Skeletal muscle tissue (tissue), 4 donors: Measurements from ENCODE around the gene SGMS2. TPM values are rescaled to one million over a fixed set of nuclear protein-coding genes. Genes with fewer than 3 reads are reported as not detected.
A peak's percentile ranks its signal among the peaks of the same experiment; 100 is the strongest.

Source experiments
- H3K27ac ChIP-seq: one replicate; pipeline ENCODE4 v1.7.0; 2013; ENCODE audit warnings: mild to moderate bottlenecking, low read depth, low read length, inconsistent platforms
- H3K27me3 ChIP-seq, 3 donors: one replicate each; pipeline ENCODE4 v1.7.0; 2013; ENCODE audit warnings: low read length in 3 of 3; ENCODE audit not compliant: control insufficient read depth in 3 of 3, insufficient read depth in 3 of 3
- H3K36me3 ChIP-seq, 3 donors: one replicate each; pipeline ENCODE4 v1.7.0; 2013; ENCODE audit warnings: low read length in 3 of 3; ENCODE audit not compliant: control insufficient read depth in 3 of 3, insufficient read depth in 3 of 3
- H3K4me1 ChIP-seq, 3 donors: one replicate each; pipeline ENCODE4 v1.7.0; 2013; ENCODE audit warnings: low read length in 3 of 3, mild to moderate bottlenecking in 3 of 3; ENCODE audit not compliant: control insufficient read depth in 3 of 3, insufficient read depth in 3 of 3
- H3K4me3 ChIP-seq, 3 donors: one replicate each; pipeline ENCODE4 v1.7.0; 2013; ENCODE audit warnings: low read length in 3 of 3
- H3K9ac ChIP-seq, 3 donors: one replicate each; pipeline ENCODE4 v1.7.0; 2013; ENCODE audit warnings: low read length in 3 of 3, mild to moderate bottlenecking in 3 of 3, moderate library complexity in 2 of 3, low read depth in 1 of 3
- H3K9me3 ChIP-seq, 3 donors: one replicate each; pipeline ENCODE4 v1.7.0; 2013; ENCODE audit warnings: low read length in 3 of 3; ENCODE audit not compliant: control insufficient read depth in 3 of 3
- total RNA-seq: library from RNA; depleted of rRNA; stranded (reverse); fragments of >200 nt; gene quantifications from one replicate; pipeline ENCODE4 v1.2.3, GENCODE V29; 2014
- donor health status: Osteomylitis.

The SGMS2 gene
- total RNA-seq, result 13.0 TPM

DNA sequence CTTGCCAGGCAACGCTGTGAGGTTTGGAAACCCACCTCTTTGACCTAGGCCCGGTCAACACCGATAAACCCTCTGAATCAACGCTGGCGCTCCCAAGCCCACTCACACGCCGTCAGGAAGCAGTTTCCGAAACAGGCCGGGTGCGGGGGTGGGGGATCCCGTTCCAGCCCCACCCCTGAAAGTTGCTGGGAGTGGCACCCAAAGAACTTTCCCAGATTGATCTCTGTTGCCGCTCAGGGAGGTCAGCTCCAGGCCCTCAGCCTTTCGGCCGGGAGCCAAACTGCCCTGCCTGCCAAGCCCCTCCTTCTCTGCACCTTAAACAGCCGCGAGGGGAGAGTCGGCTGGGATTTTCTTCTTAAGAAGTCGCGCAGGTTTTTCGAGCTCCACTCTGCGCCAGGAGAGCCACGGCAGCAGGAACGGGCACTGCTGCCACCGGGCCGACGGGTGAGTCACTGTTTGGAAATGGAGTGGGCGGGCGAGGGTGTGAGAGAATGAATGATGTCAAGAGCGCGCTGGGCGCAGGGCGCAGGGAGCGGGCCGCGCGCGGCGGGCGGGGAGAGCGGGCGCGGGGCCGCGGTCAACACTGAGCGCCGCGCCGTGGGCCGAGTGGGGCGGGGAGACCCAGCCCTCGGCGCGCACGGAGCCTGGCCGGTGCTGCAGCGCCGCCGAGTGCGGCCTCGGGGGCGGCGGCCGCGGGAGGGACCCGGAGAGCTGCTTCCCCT lies at the start of gene SGMS2:
TSS of gene SGMS2 (plus strand) at position 583 of the 722 bp plus-strand sequence. CDS start 70,622 bp downstream, outside the sequence.
- H3K27me3 ChIP-seq, result no peaks in the 10 kb centered on the region
- peak within 1 kb of the TSS; percentile 91 for H3K27ac ChIP-seq
- H3K4me3 ChIP-seq, result peak within 1 kb of the TSS; percentile 71 to 83 (median 82)
- peaks cover 9 to 14% (median 12%) of the 10 kb centered on the region in 3 donors for H3K4me1 ChIP-seq
- H3K36me3 ChIP-seq, result no peaks in the 10 kb centered on the region
- H3K9ac ChIP-seq, result peak within 1 kb of the TSS; percentile 89 to 92 (median 92)
- no peaks in the 10 kb centered on the region for H3K9me3 ChIP-seq

DNA sequence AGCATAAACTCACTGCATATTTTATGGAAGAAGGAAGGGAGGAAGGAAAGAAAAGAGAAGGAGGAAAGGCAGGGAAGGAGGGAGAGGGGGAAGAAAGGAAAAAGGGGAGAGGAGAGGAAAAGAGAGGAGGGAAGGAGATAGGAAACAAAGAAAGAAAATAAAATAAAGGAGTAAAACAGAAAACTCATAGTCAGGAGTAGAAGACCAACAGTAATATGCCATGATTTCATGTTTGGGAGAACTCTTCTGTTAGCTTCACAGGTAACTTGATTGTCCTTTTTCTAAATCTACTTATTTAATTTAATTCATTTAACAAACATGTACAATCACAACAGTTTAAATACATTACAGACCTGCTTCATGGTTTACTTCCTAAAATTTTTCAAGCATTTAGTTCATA lies 46.8 kb upstream of the SGMS2 start:
- no peaks in the 10 kb centered on the region for H3K4me1 ChIP-seq
- no peak overlapping the region for H3K27ac ChIP-seq
- H3K36me3 ChIP-seq, result no peaks in the 10 kb centered on the region
- H3K9ac ChIP-seq, result no peak overlapping the region
- no peaks in the 10 kb centered on the region for H3K9me3 ChIP-seq
- no peak overlapping the region for H3K4me3 ChIP-seq
- H3K27me3 ChIP-seq, result no peaks in the 10 kb centered on the region

DNA sequence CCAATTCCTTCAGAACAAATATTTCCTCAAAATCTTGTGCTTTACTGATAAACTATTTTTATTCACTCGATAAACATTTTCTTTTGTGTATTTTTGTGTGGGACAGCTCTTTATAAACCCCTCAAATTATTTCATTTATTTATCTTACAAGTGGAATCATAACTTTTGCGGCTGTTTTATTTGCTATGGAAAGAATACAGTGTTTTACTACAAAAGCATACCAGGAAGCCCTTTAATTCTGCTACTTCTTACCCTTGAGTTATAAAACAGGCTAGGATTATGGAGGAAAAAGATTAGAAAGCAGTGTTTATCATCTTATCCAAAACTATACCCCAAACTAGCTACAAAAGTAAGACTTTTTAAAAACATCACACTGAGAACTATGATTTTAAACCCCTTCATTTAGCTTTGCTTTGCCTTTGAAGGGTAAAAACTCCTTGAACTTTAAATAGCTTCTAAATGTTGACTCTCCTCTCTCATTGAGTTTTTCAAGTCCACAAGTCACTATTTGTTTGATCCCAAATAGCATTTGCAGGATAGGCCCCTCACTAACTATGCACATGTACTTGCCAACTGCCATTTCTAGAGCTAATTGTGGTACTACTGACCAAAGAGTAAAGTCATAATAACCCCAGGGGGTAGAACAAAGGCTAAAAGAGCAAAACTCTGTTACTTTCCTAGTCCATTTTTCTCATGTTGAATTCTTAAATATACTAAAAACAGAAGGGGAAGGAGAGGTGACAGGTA lies 45.8 kb upstream of the SGMS2 start:
- H3K27me3 ChIP-seq, result no peaks in the 10 kb centered on the region

DNA sequence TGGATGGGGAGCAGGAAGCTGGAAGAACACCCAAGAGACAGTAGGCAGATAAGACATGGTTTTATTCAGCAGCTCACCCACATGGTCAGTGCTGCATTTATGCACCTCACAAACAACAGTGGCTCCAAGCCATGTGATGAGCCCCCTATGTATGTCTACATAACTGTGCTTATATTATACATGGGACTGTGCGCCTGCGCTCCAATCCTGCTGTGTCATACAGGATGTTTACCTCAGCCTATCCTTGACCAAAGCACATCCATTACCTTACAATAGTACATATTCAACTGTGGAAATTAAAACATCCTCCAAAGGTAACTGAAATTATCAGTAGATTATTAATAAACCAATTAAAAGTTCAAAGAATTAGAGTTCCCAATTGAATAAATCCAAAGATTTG lies 44.1 kb upstream of the SGMS2 start:
- no peak overlapping the region for H3K27ac ChIP-seq
- H3K27me3 ChIP-seq, result no peaks in the 10 kb centered on the region
- no peaks in the 10 kb centered on the region for H3K36me3 ChIP-seq
- H3K9ac ChIP-seq, result no peak overlapping the region
- no peak overlapping the region for H3K4me3 ChIP-seq
- no peaks in the 10 kb centered on the region for H3K4me1 ChIP-seq
- H3K9me3 ChIP-seq, result no peaks in the 10 kb centered on the region

More for the DNA sequence above, 45.8 kb upstream of the SGMS2 start:
- Histone ChIP-seq H3K4me1 (no peaks in the 10 kb centered on the region), H3K9me3 (no peaks in the 10 kb centered on the region), H3K36me3 (no peaks in the 10 kb centered on the region), H3K27ac (no peak overlapping the region), H3K9ac (no peak overlapping the region), H3K4me3 (no peak overlapping the region)

DNA sequence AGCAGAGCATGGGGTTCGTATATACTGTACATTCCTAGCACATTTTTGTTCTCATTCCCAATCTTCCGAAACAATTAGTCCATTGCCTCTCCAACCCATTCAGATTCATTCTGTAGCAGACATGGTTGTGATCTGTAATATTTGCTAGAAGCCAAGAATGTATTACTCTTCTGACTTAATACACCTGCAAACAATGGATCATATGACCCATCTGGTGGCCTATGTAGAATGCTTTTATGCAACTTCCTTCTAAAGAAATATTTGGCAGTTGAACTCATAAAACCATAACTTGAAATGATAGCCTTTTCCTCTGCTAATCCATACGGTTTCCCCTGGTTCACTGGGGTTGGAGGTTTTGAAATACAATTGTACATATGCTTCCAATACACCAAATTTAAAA lies 32.8 kb upstream of the SGMS2 start:
- no peaks in the 10 kb centered on the region for H3K36me3 ChIP-seq
- H3K9ac ChIP-seq, result no peak overlapping the region
- no peak overlapping the region for H3K27ac ChIP-seq
- H3K27me3 ChIP-seq, result no peaks in the 10 kb centered on the region
- no peak overlapping the region for H3K4me3 ChIP-seq
- no peaks in the 10 kb centered on the region for H3K4me1 ChIP-seq
- peaks cover 3 to 4% (median 4%) of the 10 kb centered on the region in 3 donors for H3K9me3 ChIP-seq

DNA sequence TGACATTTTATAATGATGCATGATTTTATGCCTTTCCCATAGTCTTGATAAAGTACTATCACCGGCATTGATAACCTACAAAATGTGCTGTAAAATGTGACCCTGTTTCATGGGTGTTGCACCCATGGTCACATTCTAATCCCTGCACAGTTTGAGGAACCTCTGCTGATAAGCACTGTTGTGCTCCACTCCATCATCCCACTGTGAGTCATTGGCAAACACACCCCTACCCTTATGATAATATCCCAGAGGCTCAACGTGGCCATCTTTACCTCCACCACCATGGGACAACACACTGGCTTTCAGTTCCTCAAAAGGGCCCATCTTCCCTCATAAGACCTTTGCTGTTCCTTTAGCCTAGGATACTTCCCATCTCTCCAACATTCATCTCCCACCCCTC lies 32.0 kb upstream of the SGMS2 start:
- no peak overlapping the region for H3K27ac ChIP-seq
- no peaks in the 10 kb centered on the region for H3K27me3 ChIP-seq
- H3K4me1 ChIP-seq, result no peaks in the 10 kb centered on the region
- no peak overlapping the region for H3K4me3 ChIP-seq
- peaks cover 2 to 4% (median 3%) of the 10 kb centered on the region in 3 donors for H3K9me3 ChIP-seq
- H3K36me3 ChIP-seq, result no peaks in the 10 kb centered on the region
- no peak overlapping the region for H3K9ac ChIP-seq

DNA sequence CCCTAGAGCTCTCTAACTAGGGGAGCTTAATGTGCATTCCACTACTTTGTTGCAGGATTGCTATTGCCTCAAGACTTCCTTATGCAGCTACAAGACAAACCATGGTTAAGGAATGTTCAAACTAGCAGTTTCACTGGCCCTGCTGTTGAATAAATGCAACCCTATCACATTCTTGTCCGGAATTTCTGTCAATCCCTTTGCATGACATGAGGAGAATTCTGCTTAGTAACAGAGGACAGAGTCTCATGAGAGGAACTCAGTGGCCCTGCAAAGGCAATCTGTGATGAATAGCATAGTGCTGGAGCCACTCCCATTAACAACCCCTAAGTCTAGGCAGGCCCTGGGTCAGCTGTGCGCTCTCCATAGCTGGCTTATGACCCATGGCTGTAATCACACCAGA lies 30.7 kb upstream of the SGMS2 start:
- Histone ChIP-seq H3K9me3 (peaks cover 0 to 3% (median 0%) of the 10 kb centered on the region in 3 donors), H3K36me3 (no peaks in the 10 kb centered on the region), H3K27ac (no peak overlapping the region), H3K9ac (no peak overlapping the region), H3K27me3 (no peaks in the 10 kb centered on the region), H3K4me3 (no peak overlapping the region), H3K4me1 (no peaks in the 10 kb centered on the region)

DNA sequence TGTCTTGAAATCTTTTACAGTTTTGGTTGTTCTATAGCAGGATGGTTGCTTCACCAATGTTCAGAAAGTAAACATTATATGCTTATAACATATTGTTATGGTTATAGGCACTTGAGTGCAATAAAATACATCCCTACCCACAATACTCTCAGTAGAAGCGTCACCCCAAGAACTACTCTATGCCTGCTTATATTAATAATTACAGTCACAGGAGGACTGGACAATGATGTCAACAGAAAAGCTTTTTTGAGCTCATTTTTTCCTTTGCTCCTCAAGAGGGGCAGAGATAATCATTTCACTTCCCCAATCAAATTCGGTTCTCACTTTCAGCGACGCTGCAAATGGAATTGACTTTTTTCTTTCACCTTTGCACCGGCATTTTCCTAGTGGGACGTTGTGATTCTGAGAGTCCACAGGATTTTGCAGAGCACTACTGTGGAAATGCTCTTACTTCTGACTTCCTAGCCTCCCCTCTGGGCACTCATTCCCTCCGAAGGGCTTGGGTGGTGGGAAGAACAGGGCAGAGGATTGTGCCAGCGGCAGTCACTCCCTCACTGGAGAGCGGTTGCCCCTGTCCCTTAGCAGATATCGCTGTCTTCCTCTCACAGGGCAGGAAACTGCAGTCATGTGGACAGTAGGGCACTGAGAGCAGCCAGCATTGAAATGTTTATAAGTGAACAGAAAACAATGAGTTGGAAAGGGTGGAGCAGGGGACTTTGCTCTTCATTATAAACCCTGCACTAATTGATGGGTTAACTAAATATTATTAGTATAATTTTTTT lies 24.9 kb upstream of the SGMS2 start:
- no peaks in the 10 kb centered on the region for H3K36me3 ChIP-seq
- no peak overlapping the region for H3K9ac ChIP-seq
- H3K27ac ChIP-seq, result no peak overlapping the region
- H3K4me1 ChIP-seq, result no peaks in the 10 kb centered on the region
- H3K27me3 ChIP-seq, result no peaks in the 10 kb centered on the region
- no peaks in the 10 kb centered on the region for H3K9me3 ChIP-seq
- H3K4me3 ChIP-seq, result peak overlapping the region in 2 of 3 donors; percentile 24 to 34

DNA sequence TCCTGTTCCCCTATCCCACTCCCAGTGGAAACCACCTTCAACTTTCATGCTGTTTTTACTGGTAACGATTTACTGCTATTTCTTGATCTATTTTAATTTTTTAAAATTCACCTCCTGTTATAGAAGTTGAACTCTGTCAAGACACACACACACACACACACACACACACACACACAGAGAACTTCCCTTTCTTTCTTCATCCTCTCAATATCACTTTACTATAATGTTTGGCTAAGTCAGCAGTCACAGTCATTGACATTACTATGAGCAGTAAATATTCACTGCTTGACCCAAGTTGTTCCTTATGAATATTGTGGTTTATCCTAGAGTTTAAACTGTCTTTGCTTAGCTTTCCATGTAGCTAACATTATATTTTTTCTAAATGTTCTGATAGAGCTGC lies 24.0 kb upstream of the SGMS2 start:
- Histone ChIP-seq H3K36me3 (no peaks in the 10 kb centered on the region), H3K27me3 (no peaks in the 10 kb centered on the region), H3K9me3 (no peaks in the 10 kb centered on the region), H3K27ac (no peak overlapping the region), H3K4me1 (no peaks in the 10 kb centered on the region), H3K4me3 (no peak overlapping the region), H3K9ac (no peak overlapping the region)
